Progenitor cell of endocrine pancreas (in vitro differentiated cells): ENCODE data around the gene COL6A3. TPM values are rescaled to one million over a fixed set of nuclear protein-coding genes. Genes with fewer than 3 reads are reported as not detected.
A peak's percentile ranks its signal among the peaks of the same experiment; 100 is the strongest.

ENCODE experiments used
- DNase-seq: peaks from one replicate; pipeline ENCODE4 v3.0.0; 2021; ENCODE audit warnings: low spot score; ENCODE audit not compliant: unreplicated experiment
- H3K27ac Mint-ChIP-seq: 2 replicates; pipeline ENCODE4 v1.8.0; 2021; ENCODE audit warnings: mild to moderate bottlenecking, moderate library complexity, mixed read lengths
- H3K27me3 Mint-ChIP-seq: 2 replicates; pipeline ENCODE4 v1.8.0; 2021; ENCODE audit warnings: mixed read lengths
- H3K36me3 Mint-ChIP-seq: 2 replicates; pipeline ENCODE4 v1.8.0; 2022; ENCODE audit warnings: mixed read lengths; ENCODE audit not compliant: insufficient read depth
- H3K4me1 Mint-ChIP-seq: 2 replicates; pipeline ENCODE4 v1.8.0; 2021; ENCODE audit warnings: low read depth, mixed read lengths
- H3K4me3 Mint-ChIP-seq: 2 replicates; pipeline ENCODE4 v1.8.0; 2021; ENCODE audit warnings: low read depth, mild to moderate bottlenecking, moderate library complexity, mixed read lengths
- H3K9me3 Mint-ChIP-seq: 2 replicates; pipeline ENCODE4 v1.8.0; 2021; ENCODE audit warnings: low read depth, mixed read lengths
- CTCF ChIP-seq: fragments of 200-600 bp; sonication (generic); IDR thresholded peaks from one replicate; pipeline ENCODE4 v1.5.0; 2021; ENCODE audit warnings: antibody characterized with exemption, mild to moderate bottlenecking; ENCODE audit not compliant: unreplicated experiment
- total RNA-seq: library from RNA; stranded (reverse); gene quantifications from 2 replicates; pipeline ENCODE4 v1.2.1, GENCODE V29; 2021

The COL6A3 gene
- total RNA-seq, 1 donor from 2014 or later: 1.0 TPM

- H3K4me1 Mint-ChIP-seq: peaks cover 4% of the 10 kb centered on the region
- H3K27me3 Mint-ChIP-seq: peaks cover 22% of the 10 kb centered on the region
- no peaks in the 10 kb centered on the region for H3K9me3 Mint-ChIP-seq
- no peak overlapping the region for H3K27ac Mint-ChIP-seq
- H3K4me3 Mint-ChIP-seq: no peak overlapping the region
- no peaks in the 10 kb centered on the region for H3K36me3 Mint-ChIP-seq
- DNase-seq: no peak
- TF ChIP-seq CTCF: no peak
Measured at GRCh38 chr2:237440819-237441281, 26.9 kb upstream of the COL6A3 start.

- no peak overlapping the region for H3K27ac Mint-ChIP-seq
- no peaks in the 10 kb centered on the region for H3K36me3 Mint-ChIP-seq
Measured at GRCh38 chr2:237438080-237438940, 24.3 kb upstream of the COL6A3 start.

GRCh38 chr2:237437566-237437965, 23.6 kb upstream of the COL6A3 start:
- no peaks in the 10 kb centered on the region for H3K9me3 Mint-ChIP-seq
- no peak for DNase-seq
- H3K4me1 Mint-ChIP-seq: peaks cover 4% of the 10 kb centered on the region
- H3K36me3 Mint-ChIP-seq: no peaks in the 10 kb centered on the region
- TF ChIP-seq CTCF: no peak
- H3K27ac Mint-ChIP-seq: no peak overlapping the region
- H3K4me3 Mint-ChIP-seq: no peak overlapping the region
- H3K27me3 Mint-ChIP-seq: peaks cover 26% of the 10 kb centered on the region

More at GRCh38 chr2:237438080-237438940, 24.3 kb upstream of the COL6A3 start:
- Mint-ChIP-seq H3K27me3 (peaks cover 21% of the 10 kb centered on the region), H3K9me3 (no peaks in the 10 kb centered on the region), H3K4me1 (peaks cover 4% of the 10 kb centered on the region), H3K4me3 (no peak overlapping the region)
- no peak for DNase-seq
- TF ChIP-seq CTCF: peak; percentile 18

- DNase-seq: no peak
- no peak for TF ChIP-seq CTCF
- H3K27me3 Mint-ChIP-seq: peaks cover 25% of the 10 kb centered on the region
- no peak overlapping the region for H3K27ac Mint-ChIP-seq
- peaks cover 4% of the 10 kb centered on the region for H3K4me1 Mint-ChIP-seq
- H3K4me3 Mint-ChIP-seq: no peak overlapping the region
- no peaks in the 10 kb centered on the region for H3K36me3 Mint-ChIP-seq
- H3K9me3 Mint-ChIP-seq: no peaks in the 10 kb centered on the region
Measured at GRCh38 chr2:237435844-237436587, 22.1 kb upstream of the COL6A3 start.

- Mint-ChIP-seq H3K36me3 (no peaks in the 10 kb centered on the region), H3K9me3 (no peaks in the 10 kb centered on the region), H3K27me3 (peaks cover 21% of the 10 kb centered on the region), H3K4me1 (peaks cover 4% of the 10 kb centered on the region), H3K27ac (no peak overlapping the region), H3K4me3 (no peak overlapping the region)
- TF ChIP-seq CTCF: no peak
- DNase-seq: no peak
Measured at GRCh38 chr2:237434866-237435311, 20.9 kb upstream of the COL6A3 start.
